HG03039 (cell line): ENCODE results near the gene ZBTB46.
"Not testable (repeated sequence)": the region's sequence is repeated elsewhere in the genome, so short reads cannot be mapped to it uniquely, and the experiment has no call there.

Experiments
- ATAC-seq: cut with Tn5 transposase; IDR thresholded peaks from one replicate; pipeline ENCODE4 v1.9.1; 2021; ENCODE audit warnings: mild to moderate bottlenecking, moderate library complexity; ENCODE audit not compliant: unreplicated experiment

ZBTB46 gene

GRCh38 chr20:63790572-63791168 lies 40.4 kb downstream of the ZBTB46 start:
- ATAC-seq: no peak

GRCh38 chr20:63789836-63790571 lies 41.1 kb downstream of the ZBTB46 start:
- no peak for ATAC-seq

- no peak for ATAC-seq
Measured at GRCh38 chr20:63787749-63788148, 43.3 kb downstream of the ZBTB46 start.

GRCh38 chr20:63787302-63787701 lies 43.8 kb downstream of the ZBTB46 start:
- no peak for ATAC-seq

- ATAC-seq: no peak
Measured at GRCh38 chr20:63785691-63786131, 45.4 kb downstream of the ZBTB46 start.

- no peak for ATAC-seq
Measured at GRCh38 chr20:63783970-63784369, 47.1 kb downstream of the ZBTB46 start.

- ATAC-seq: no peak
Measured at GRCh38 chr20:63782521-63782971, 48.5 kb downstream of the ZBTB46 start.

GRCh38 chr20:63782051-63782471 lies 49.0 kb downstream of the ZBTB46 start:
- no peak for ATAC-seq

- ATAC-seq: no peak
Measured at GRCh38 chr20:63781181-63781580, 49.9 kb downstream of the ZBTB46 start.

GRCh38 chr20:63778857-63779256 lies 52.2 kb downstream of the ZBTB46 start:
- ATAC-seq: no peak

- ATAC-seq: no peak
Measured at GRCh38 chr20:63778034-63778752, 52.9 kb downstream of the ZBTB46 start.

- no peak for ATAC-seq
Measured at GRCh38 chr20:63777614-63778013, 53.5 kb downstream of the ZBTB46 start.

- not testable (repeated sequence) for ATAC-seq
Measured at GRCh38 chr20:63776875-63777274, 54.2 kb downstream of the ZBTB46 start.

GRCh38 chr20:63775096-63775978 lies 55.7 kb downstream of the ZBTB46 start:
- ATAC-seq: no peak

- no peak for ATAC-seq
Measured at GRCh38 chr20:63774306-63774705, 56.8 kb downstream of the ZBTB46 start.

- ATAC-seq: no peak
Measured at GRCh38 chr20:63773571-63774241, 57.4 kb downstream of the ZBTB46 start.

GRCh38 chr20:63772781-63773518 lies 58.1 kb downstream of the ZBTB46 start:
- no peak for ATAC-seq

GRCh38 chr20:63771046-63771707 lies 59.9 kb downstream of the ZBTB46 start:
- no peak for ATAC-seq

- no peak for ATAC-seq
Measured at GRCh38 chr20:63769891-63770474, 61.1 kb downstream of the ZBTB46 start.
